GM21717 (cell line): ENCODE data around the gene AIG1.
A peak's percentile ranks its signal among the peaks of the same experiment; 100 is the strongest.

Source experiments
- ATAC-seq: cut with Tn5 transposase; IDR thresholded peaks from one replicate; pipeline ENCODE4 v1.9.1; 2021; ENCODE audit warnings: mild to moderate bottlenecking, moderate library complexity; ENCODE audit not compliant: unreplicated experiment

AIG1 gene

GRCh38 chr6:143349530-143349929 lies 288.8 kb downstream of the AIG1 start:
- ATAC-seq, result no peak

DNA sequence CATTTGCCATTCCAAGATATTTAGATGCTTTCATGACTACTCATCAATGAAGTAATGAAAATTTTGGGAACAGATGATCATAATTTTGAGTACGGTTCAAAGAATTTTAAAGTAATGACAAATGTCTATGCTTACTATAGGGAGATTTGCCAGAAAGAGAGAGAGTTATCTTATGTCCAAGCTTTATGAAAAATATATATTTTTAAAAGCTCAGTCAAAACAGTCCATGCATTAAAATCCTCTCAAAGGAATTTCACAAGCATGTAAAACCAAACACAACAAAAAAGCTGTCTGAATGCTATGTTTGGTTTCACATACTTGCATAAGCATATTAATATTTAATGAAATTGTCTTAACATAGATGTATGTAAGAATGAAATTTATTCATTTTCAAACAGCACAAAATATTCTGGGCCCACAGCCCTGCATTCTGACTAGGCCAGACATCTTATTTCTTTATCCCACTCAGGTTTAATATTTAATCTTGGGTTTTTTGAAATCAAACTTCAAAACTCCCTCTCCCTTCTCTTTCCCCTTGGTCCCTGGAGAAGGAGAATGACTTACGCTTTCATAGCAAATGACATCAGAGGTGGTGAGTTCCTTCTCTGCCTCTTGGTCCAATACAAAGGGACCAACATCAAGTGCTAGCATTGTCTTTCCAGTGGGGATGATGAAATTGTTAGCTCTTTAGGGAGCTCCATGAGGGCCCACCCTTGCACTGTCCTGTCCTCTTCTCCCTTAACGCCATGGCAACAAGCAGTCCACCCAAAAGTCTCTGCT lies 295.6 kb downstream of the AIG1 start:
- no peak for ATAC-seq

GRCh38 chr6:143357152-143357551 lies 296.5 kb downstream of the AIG1 start:
- no peak for ATAC-seq

DNA sequence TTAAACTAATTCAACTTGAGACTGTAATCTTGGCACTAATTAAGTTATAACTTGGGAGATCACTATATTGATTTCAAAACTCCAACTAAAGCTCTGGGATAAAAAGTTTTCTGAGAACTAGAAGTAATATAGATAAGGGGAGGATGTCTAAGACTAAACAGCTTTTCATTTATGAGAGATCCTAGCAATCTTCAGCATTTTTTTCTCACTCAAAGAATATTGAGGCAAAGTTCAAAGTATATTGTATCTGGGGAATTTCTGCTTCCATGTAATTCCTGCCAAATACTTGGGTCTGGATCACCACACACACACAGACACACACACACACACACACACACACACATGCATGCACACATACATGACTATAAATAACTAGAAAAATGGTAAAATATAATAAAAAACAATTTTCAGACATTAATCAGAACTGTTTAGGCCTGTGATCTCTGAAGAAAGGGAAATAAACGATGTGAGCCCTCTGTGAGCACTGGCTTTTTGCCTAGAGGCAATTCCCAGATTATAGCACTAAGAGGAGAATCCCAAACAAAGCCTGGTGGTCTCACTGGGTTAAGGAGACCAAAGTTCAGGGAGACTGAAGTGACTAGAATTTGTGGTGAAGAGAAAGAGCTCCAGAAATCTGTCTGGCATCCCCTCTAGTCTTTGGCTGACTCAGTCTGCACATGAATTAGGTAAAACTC lies 297.0 kb downstream of the AIG1 start:
- no peak for ATAC-seq

DNA sequence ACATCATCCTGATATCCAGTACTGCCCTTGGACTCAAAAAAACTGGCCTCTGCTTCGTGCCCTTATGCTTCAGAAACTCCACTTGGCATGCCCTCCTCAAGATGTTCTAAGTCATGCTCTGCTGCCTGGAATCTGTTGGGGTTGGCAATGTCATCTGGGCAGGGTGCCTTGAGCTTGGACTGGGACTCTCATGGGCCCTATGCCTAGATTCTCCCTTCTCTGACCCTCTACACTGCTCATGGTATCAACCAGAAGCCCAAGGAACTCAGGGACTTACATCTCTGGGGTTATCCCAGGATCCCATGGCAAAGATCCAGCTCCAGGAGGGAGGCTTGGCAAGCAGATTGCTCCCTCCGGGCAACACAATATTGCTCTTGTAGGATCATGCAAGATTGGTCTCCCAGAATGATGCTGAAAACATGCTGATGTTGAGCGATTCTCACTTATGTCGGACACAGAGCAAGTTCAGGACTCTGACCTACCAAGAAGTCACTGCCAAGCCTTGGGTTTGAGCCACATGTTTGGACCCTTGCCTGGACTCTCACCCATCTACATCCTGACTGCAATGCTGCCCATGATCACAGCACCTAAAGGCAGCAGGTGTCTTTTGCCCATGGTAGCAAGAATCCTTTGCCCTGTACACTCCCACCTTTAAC lies 301.0 kb downstream of the AIG1 start:
- ATAC-seq, result no peak

DNA sequence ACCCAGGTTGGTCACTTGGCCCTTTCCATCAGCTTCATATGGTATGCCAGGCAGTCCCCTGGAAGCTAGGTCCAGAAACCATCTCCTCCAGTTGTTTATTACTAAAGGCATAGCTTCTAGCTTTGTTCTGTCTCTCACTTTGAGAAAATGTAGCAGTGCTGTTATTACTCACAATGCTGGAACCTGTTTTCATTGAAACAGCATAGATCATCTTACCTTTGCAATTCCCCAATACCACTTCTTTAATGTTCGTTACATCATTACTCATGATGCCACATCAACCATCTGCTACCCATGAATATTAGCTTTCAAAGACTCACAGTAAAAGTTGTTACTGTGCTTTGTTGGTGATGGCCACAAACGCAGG lies 301.5 kb downstream of the AIG1 start:
- ATAC-seq, result no peak

GRCh38 chr6:143363299-143363698 lies 302.6 kb downstream of the AIG1 start:
- ATAC-seq, result no peak

DNA sequence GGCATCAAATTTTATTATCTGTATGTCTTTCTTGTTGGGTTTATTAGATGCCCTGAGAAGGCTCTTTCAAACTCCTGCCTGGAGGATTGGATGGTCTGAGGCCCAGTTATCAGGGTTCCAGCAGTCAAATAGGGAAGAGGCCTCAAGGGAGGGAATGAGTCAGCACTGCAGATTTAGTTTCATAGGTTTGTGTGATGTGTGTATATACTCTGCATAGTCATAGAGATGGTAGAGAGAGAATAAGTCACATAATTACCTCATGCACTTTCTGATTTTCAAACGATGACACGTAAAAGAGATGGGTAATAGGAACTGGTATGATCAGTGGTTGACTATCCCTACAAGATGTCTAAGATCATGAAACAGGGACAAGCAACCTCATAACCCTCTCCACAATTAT lies 307.7 kb downstream of the AIG1 start:
- peak; percentile 99 for ATAC-seq

DNA sequence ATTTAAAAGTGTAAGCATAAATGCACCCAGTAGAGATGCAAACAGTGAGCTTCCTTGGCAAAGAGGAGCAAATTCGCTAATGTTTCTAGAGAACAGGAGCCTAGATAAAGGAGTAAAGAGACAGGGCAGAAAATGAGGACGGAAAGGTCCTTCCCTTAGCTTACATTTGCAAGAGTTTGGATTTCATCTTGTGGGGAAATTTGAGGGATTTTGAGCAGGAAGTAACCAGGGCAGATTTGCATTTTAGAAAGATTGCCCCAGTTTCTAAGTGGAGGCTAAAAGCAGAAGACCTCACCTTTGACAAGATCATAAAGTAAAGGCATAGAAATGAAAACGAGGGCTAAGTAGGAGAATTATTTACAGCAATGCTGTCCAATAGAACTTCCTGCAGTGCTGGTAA lies 309.3 kb downstream of the AIG1 start:
- no peak for ATAC-seq

DNA sequence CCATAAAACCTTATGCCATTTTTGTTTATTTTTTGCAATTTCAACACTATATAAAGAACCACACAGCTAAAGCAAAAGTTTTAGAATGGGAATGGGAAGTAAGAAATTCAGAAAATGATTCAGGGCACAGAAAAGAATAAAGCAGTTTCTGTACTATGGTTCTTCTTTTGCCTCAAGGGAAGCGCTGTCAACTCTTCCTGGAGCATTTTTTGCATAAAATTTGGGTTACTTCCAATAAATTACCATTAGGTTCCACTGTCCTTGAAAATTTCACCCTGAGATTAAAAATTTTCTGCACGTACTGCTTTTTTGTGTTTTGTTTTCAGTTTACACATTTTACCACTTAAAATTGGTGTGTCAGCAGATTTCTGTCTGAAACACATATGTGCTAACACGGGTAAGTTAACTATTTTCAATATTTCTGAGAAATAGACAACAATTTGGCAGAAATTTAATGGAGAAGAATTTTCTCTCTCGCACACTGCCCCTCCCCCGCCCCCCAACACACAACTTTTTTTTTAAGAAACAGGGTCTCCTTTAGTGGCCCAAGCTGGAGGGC lies 310.2 kb downstream of the AIG1 start:
- ATAC-seq, result no peak

DNA sequence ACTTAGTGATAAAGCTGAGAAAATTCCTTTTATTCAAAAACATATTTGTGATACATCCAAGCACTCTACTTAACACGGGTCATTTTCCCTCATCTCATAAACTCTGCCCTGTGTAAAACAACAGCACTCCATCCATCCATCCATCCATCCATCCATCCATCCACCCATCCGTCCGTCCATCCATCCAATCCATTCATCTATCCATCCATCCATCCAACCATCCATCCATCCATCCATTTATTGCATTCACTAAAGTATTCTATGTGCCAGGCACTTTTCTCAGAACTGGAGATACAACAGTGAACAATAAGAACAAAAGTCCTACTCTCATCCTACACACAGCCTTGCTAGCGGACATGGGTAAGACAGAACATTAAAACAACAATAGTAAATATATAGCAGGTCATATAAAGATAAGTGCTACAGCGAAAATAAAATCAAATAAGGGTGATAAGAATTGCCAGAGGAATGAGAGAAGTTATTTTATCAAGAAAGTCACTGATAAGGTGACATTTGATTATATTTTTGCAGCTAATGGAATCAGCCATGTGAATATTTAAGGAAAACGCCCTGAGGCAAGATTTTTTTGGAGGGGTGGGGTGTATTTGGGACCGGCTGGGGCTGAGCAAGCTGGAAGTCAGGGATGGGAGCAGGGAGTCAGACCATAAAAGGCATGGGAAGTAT lies 311.7 kb downstream of the AIG1 start:
- ATAC-seq, result no peak

DNA sequence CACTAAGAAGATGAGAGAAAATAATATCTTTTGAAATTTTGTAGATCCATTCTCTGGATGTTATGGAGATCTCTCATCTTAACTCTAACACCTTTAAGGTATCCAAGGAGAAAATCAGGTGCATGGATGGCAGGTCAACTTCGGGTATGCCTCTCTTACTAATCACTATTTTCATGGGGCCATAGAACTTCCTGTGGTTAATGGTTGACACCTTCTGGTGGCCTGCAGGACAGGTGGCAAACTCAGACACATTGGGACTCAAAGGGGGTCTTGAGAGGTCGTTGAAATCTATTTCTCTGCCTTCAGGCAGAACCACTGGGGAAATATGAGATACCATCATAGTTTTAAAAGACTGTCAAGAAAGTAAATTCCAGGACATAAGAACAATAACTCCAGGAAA lies 313.3 kb downstream of the AIG1 start:
- no peak for ATAC-seq

DNA sequence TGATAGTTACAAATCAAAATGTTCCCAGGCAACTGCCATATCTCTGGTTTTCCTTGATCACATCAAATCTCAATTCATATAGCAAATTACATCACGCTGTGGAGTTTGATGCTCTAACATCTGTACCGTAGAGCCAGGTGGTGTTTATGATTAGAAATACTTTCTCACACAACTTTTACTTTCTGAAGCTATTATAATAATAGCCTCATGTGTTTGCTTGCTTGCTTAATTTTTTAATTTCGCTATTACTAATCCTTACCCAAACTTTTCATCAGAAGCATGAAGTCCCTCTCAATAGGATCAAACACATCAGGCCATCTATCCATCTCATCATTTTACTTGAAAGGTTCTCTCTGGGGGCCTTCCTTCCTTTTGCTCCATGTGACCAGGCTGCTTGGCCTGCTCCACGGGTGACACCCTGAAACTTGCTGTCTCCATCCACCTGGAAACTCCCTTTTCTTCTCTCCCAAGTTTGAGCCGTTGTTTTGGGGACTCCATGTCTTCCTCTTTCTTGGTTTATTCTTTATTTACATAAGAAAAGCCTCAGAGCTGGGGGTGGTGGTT lies 314.4 kb downstream of the AIG1 start:
- no peak for ATAC-seq

DNA sequence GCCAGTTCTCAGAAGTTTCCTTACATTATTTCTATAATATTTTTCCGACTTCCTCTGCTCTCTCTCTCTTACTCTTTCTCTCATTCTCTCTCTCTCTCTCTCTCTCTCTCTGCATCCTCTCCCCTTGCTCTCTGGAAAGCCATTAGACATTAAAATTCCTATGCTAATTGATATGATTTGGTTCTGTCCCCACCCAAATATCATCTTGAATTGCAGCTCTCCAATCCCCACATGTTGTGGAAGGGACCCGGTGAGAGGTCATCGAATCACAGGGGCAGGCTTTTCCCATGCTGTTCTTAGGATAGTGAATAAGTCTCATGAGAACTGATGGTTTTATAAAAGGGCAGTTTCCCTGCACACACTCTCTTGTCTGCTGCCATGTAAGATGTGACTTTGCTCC lies 315.7 kb downstream of the AIG1 start:
- no peak for ATAC-seq

GRCh38 chr6:143376861-143377260 lies 316.2 kb downstream of the AIG1 start:
- no peak for ATAC-seq

- no peak for ATAC-seq
These were observed 324.9 kb downstream of the AIG1 start for GRCh38 chr6:143385636-143386035.

- ATAC-seq, result no peak
These were observed 329.6 kb downstream of the AIG1 start for GRCh38 chr6:143390278-143390677.
